ENCODE data around the gene DNLZ. TPM values are rescaled to one million over a fixed set of nuclear protein-coding genes. Genes with fewer than 3 reads are reported as not detected.

Gene DNLZ
- total and polyA plus RNA-seq, 8 donors: 4.2 to 18.8 (median 8.8) TPM

GRCh38 chr9:136340356-136341041 is 23.0 kb downstream of the DNLZ start:
- Histone ChIP-seq H3K36me3 (peaks cover 0 to 24% of the 10 kb centered on the region in 2 donors), H3K4me3 (no peak overlapping the region), H3K9me3 (no peaks in the 10 kb centered on the region), H3K27ac (no peak overlapping the region), H3K4me1 (peaks cover 15 to 18% of the 10 kb centered on the region in 2 donors), H3K27me3 (no peaks in the 10 kb centered on the region)
- ATAC-seq (no peak), DNase-seq (no peak)
- intact Hi-C loops (cut with DNase I): no loop called here
- TF ChIP-seq, protein P1, sequence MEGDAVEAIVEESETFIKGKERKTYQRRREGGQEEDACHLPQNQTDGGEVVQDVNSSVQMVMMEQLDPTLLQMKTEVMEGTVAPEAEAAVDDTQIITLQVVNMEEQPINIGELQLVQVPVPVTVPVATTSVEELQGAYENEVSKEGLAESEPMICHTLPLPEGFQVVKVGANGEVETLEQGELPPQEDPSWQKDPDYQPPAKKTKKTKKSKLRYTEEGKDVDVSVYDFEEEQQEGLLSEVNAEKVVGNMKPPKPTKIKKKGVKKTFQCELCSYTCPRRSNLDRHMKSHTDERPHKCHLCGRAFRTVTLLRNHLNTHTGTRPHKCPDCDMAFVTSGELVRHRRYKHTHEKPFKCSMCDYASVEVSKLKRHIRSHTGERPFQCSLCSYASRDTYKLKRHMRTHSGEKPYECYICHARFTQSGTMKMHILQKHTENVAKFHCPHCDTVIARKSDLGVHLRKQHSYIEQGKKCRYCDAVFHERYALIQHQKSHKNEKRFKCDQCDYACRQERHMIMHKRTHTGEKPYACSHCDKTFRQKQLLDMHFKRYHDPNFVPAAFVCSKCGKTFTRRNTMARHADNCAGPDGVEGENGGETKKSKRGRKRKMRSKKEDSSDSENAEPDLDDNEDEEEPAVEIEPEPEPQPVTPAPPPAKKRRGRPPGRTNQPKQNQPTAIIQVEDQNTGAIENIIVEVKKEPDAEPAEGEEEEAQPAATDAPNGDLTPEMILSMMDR (IDR thresholded peaks at IDR 0.05): no peak

DNA sequence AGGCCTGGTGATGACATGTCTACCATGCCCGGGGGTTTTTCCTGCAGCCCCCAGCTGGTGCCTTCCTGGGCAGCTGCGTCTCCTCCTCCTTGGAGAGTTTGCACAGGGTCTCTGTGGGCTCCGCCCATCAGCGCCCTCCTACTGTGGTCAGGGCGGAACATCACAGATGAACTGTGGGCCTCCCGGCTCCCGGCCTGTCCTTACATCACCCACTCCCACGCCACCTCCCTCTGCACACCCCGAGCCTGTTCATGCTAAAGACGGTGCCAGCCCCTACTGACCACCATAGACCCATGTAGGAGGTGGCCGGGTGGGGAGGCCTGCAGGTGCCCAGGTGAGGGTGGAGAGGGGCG is 23.6 kb downstream of the DNLZ start:
- no peaks in the 10 kb centered on the region for H3K27me3 ChIP-seq
- no peak overlapping the region for H3K27ac ChIP-seq
- intact Hi-C loops (cut with DNase I): no loop called here
- peaks cover 10 to 18% of the 10 kb centered on the region in 2 donors for H3K4me1 ChIP-seq
- DNase-seq: no peak
- peaks cover 0 to 24% of the 10 kb centered on the region in 2 donors for H3K36me3 ChIP-seq
- H3K4me3 ChIP-seq: no peak overlapping the region
- H3K9me3 ChIP-seq: no peaks in the 10 kb centered on the region
- TF ChIP-seq, protein P1 (IDR thresholded peaks at IDR 0.05): no peak
- ATAC-seq: no peak

DNA sequence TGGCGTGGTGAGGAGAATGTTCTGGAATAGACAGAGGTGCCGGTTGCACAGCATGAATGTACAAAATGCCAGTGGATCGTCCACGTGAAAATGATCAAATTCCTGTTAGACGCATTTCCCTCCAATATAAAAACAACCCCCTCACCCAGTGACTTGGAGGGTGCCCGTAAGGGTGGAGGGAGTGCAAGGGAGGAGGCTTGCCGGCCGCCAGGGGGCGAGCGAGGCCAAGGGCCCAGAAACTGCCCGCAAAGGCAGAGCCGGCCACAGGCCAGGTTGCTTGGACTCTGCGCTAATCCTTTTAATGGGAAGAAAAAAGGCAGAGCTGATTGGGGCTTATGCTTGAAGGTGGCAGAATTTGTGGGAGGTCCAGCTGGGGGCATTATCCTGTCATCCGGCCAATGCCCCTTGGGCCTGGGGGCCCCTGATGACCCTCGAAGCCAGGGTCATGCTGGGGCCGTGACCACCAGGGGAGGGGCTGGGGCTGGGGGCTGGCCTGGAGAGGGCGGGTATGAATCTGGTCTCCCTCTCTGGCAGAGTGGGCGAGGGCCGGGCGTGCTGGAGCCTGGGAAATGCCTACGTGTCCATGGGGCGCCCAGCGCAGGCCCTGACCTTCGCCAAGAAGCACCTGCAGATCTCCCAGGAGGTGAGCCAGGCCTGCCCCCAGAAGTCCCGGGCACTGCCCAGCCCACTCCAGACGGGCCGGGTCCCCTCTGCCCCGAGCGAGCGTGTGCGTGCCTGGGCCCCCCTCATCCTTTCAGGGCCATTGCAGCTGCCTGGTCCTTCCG is 24.2 kb downstream of the DNLZ start:
- ATAC-seq: peak; percentile 70
- TF ChIP-seq, protein P1 (IDR thresholded peaks at IDR 0.05): peak; percentile 74 to 89
- intact Hi-C loops (cut with DNase I): no loop called here
- H3K4me3 ChIP-seq: no peak overlapping the region
- peaks cover 0 to 24% of the 10 kb centered on the region in 2 donors for H3K36me3 ChIP-seq
- H3K27ac ChIP-seq: no peak overlapping the region
- DNase-seq: peak in 3 of 4 donors; percentile 65 to 95 (median 69)
- no peaks in the 10 kb centered on the region for H3K27me3 ChIP-seq
- peaks cover 6 to 18% of the 10 kb centered on the region in 2 donors for H3K4me1 ChIP-seq
- no peaks in the 10 kb centered on the region for H3K9me3 ChIP-seq

DNA sequence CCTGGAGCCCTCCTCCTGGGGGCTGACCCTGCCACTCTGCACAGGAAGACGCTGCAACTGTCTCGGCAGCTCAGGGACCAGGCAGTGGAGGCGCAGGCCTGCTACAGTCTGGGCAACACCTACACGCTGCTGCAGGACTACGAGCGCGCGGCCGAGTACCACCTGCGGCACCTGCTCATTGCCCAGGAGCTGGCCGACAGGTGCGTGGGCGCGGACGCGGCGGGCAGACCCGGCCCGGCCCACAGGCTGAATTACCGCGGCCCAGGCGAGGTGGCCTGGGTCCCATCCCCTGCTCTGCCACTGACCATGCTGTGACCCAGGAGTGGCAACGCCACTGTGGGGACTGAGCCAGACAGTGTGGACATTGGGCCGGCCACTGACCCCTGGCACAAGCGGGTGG is 25.0 kb downstream of the DNLZ start:
- TF ChIP-seq, protein P1 (IDR thresholded peaks at IDR 0.05): no peak
- intact Hi-C loops (cut with DNase I): no loop called here
- no peaks in the 10 kb centered on the region for H3K27me3 ChIP-seq

More for the DNA sequence above, 25.0 kb downstream of the DNLZ start:
- Histone ChIP-seq H3K9me3 (no peaks in the 10 kb centered on the region), H3K4me3 (no peak overlapping the region), H3K4me1 (peaks cover 6 to 18% of the 10 kb centered on the region in 2 donors), H3K27ac (no peak overlapping the region), H3K36me3 (peaks cover 0 to 24% of the 10 kb centered on the region in 2 donors)
- ATAC-seq (no peak), DNase-seq (no peak)
